PC-9 (cell line): ENCODE results near the gene IMMP1L. TPM values are rescaled to one million over a fixed set of nuclear protein-coding genes. Genes with fewer than 3 reads are reported as not detected.

Experiments used
- BruUV-seq: library from RNA; stranded (reverse); fragments of 400-500 nt; replicated peaks from 2 replicates; lab custom pipeline; 2021; lab: Mats Ljungman, UMichigan
- CTCF ChIA-PET: fragments of 300-600 bp; sonication (Branson Sonifier 250); formaldehyde crosslinking; loops from one replicate; lab custom pipeline; 2022; ENCODE audit warnings: antibody characterized with exemption; lab: Charles Lee
- POLR2A ChIA-PET: fragments of 300-600 bp; sonication (Branson Sonifier 250); formaldehyde crosslinking; loops from one replicate; lab custom pipeline; 2022; ENCODE audit warnings: antibody characterized with exemption; ENCODE audit not compliant: unreplicated experiment; lab: Charles Lee
- DNase-seq, 2 experiments: peaks; one replicate each; pipeline versions ENCODE4 v3.0.0 to v3.0.0-alpha.2; 2015 to 2022; ENCODE audit warnings: mixed read lengths in 1 of 2
- H2AFZ ChIP-seq: fragments of 200-600 bp; sonication (generic); 2 replicates; pipeline ENCODE4 v1.8.1; 2017; ENCODE audit warnings: antibody characterized with exemption
- H3F3A ChIP-seq: fragments of 200-600 bp; sonication (generic); 2 replicates; pipeline ENCODE4 v1.8.1; 2017; ENCODE audit warnings: antibody characterized with exemption, mild to moderate bottlenecking, low read depth; ENCODE audit not compliant: insufficient read depth
- H3K27ac ChIP-seq: fragments of 200-600 bp; sonication (generic); 2 replicates; pipeline ENCODE4 v1.6.1; 2016; ENCODE audit warnings: mixed run types
- H3K27me3 ChIP-seq: fragments of 200-600 bp; sonication (generic); 2 replicates; pipeline ENCODE4 v1.6.1; 2016; ENCODE audit warnings: low read depth, mixed run types; ENCODE audit not compliant: insufficient read depth
- H3K36me3 ChIP-seq: fragments of 200-600 bp; sonication (generic); 2 replicates; pipeline ENCODE4 v1.6.1; 2016; ENCODE audit warnings: low read depth, mixed run types
- H3K4me1 ChIP-seq: fragments of 200-600 bp; sonication (generic); replicated peaks from 2 replicates; pipeline ENCODE4 v1.6.1; 2016; ENCODE audit warnings: mixed run types; ENCODE audit not compliant: insufficient read depth
- H3K4me2 ChIP-seq: fragments of 200-600 bp; sonication (generic); 2 replicates; pipeline ENCODE4 v1.6.1; 2017; ENCODE audit warnings: mixed run types
- H3K4me3 ChIP-seq: fragments of 200-600 bp; sonication (generic); 2 replicates; pipeline ENCODE4 v1.6.1; 2016; ENCODE audit warnings: mixed run types
- H3K79me2 ChIP-seq: fragments of 200-600 bp; sonication (generic); 2 replicates; pipeline ENCODE4 v1.6.1; 2017; ENCODE audit warnings: low read depth, mixed run types
- H3K9me2 ChIP-seq: fragments of 200-600 bp; sonication (generic); 2 replicates; pipeline ENCODE4 v1.8.1; 2017; ENCODE audit warnings: mild to moderate bottlenecking; ENCODE audit not compliant: insufficient read depth
- H3K9me3 ChIP-seq: fragments of 200-600 bp; sonication (generic); 2 replicates; pipeline ENCODE4 v1.8.1; 2016; ENCODE audit warnings: low read depth; ENCODE audit not compliant: insufficient read depth
- H4K20me1 ChIP-seq: fragments of 200-600 bp; sonication (generic); 2 replicates; pipeline ENCODE4 v1.8.1; 2017; ENCODE audit not compliant: insufficient read depth
- CTCF ChIP-seq: fragments of 200-600 bp; sonication (generic); conservative IDR thresholded peaks from 2 replicates; pipeline ENCODE4 v1.6.1; 2017; ENCODE audit warnings: mixed run types, antibody characterized with exemption, mild to moderate bottlenecking, moderate library complexity
- EZH2 ChIP-seq: fragments of 200-600 bp; sonication (generic); IDR thresholded peaks from 2 replicates; pipeline ENCODE4 v1.8.0; 2017; ENCODE audit warnings: antibody characterized with exemption, low read depth
- intact Hi-C: fragments of 100-400 bp; cut with micrococcal nuclease; formaldehyde crosslinking; loops from one replicate; pipeline ENCODE4 v1.10.0; 2022; ENCODE audit not compliant: unreplicated experiment
- total RNA-seq: library from RNA; stranded (reverse); gene quantifications from 2 replicates; pipeline ENCODE4 v1.2.3, GENCODE V29; 2021

IMMP1L gene
- total RNA-seq, 1 experiment from 2014 or later: 41.9 TPM

GRCh38 chr11:31455177-31455576, 54.2 kb downstream of the IMMP1L start:
- Histone ChIP-seq H3K9me3 (no peaks in the 10 kb centered on the region), H3K27ac (no peak overlapping the region), H3K4me2 (no peak overlapping the region), H2AFZ (no peak overlapping the region), H3K36me3 (no peaks in the 10 kb centered on the region), H3K9me2 (no peaks in the 10 kb centered on the region), H4K20me1 (no peaks in the 10 kb centered on the region), H3K4me3 (no peak overlapping the region), H3K79me2 (no peaks in the 10 kb centered on the region), H3K4me1 (no peaks in the 10 kb centered on the region), H3F3A (no peaks in the 10 kb centered on the region), H3K27me3 (no peaks in the 10 kb centered on the region)
- BruUV-seq: no TSS peak
- no peak for TF ChIP-seq EZH2
- TF ChIP-seq CTCF: no peak
- ChIA-PET CTCF (no interaction called here), POLR2A (no interaction called here)
- intact Hi-C loops: no loop called here
- DNase-seq: no peak

- intact Hi-C loops: no loop called here
- no TSS peak for BruUV-seq
- Histone ChIP-seq H2AFZ (no peak overlapping the region), H3K36me3 (0 out of 2 replicates have a peak, but pooled peaks cover 6% of the 10 kb centered on the region), H3K4me1 (no peaks in the 10 kb centered on the region), H3K79me2 (no peaks in the 10 kb centered on the region), H3K4me3 (no peak overlapping the region), H3K9me3 (no peaks in the 10 kb centered on the region), H3F3A (no peaks in the 10 kb centered on the region), H3K27me3 (no peaks in the 10 kb centered on the region), H3K27ac (no peak overlapping the region), H3K4me2 (no peak overlapping the region), H3K9me2 (no peaks in the 10 kb centered on the region), H4K20me1 (no peaks in the 10 kb centered on the region)
- TF ChIP-seq CTCF: no peak
- TF ChIP-seq EZH2: no peak
- POLR2A ChIA-PET: no interaction called here
- DNase-seq: no peak
- CTCF ChIA-PET: no interaction called here
These were observed 58.6 kb downstream of the IMMP1L start for GRCh38 chr11:31450841-31451240.

- Histone ChIP-seq H3K79me2 (no peaks in the 10 kb centered on the region), H3F3A (no peaks in the 10 kb centered on the region), H3K4me1 (no peaks in the 10 kb centered on the region), H3K9me3 (no peaks in the 10 kb centered on the region), H3K27me3 (no peaks in the 10 kb centered on the region), H3K4me3 (no peak overlapping the region), H2AFZ (no peak overlapping the region), H3K4me2 (no peak overlapping the region), H4K20me1 (no peaks in the 10 kb centered on the region), H3K27ac (no peak overlapping the region), H3K9me2 (no peaks in the 10 kb centered on the region), H3K36me3 (0 out of 2 replicates have a peak, but pooled peaks cover 6% of the 10 kb centered on the region)
- no TSS peak for BruUV-seq
- intact Hi-C loops: no loop called here
- CTCF ChIA-PET: no interaction called here
- DNase-seq: no peak
- TF ChIP-seq CTCF (no peak), EZH2 (no peak)
- POLR2A ChIA-PET: no interaction called here
These were observed 60.4 kb downstream of the IMMP1L start for GRCh38 chr11:31449040-31449439.
